Putamen (tissue), 1 donor: ENCODE measurements around the gene NTS.

ENCODE experiments used
- DNase-seq: peaks from one replicate; pipeline ENCODE4 v3.0.0-alpha.2; 2016; ENCODE audit warnings: low spot score

The NTS gene

GRCh38 chr12:85874031-85874461 lies at the start of gene NTS:
TSS of gene NTS (plus strand) at chr12:85874295. CDS start at chr12:85874404, 109 bp downstream.
- no peak for DNase-seq

DNA sequence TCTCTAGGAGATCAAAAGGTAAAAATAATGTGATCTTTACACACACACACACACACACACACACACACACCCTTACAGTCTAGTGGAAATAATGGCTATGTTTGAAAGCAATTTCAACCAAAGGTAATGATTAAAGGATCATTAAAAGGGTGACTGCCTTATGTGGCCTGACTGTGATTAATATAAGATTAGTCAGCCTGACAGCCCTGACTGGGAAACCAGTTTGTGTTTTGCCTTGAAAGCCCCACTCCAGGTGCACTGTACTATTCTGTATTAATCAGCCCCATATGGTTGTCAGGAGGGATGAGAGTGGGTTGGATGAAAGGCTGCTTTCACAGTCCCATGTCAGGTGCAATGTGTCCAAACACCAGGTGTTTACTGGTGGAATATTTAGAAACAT lies 48.3 kb upstream of the NTS start:
- DNase-seq, result no peak

GRCh38 chr12:85828576-85828975 lies 45.5 kb upstream of the NTS start:
- no peak for DNase-seq

DNA sequence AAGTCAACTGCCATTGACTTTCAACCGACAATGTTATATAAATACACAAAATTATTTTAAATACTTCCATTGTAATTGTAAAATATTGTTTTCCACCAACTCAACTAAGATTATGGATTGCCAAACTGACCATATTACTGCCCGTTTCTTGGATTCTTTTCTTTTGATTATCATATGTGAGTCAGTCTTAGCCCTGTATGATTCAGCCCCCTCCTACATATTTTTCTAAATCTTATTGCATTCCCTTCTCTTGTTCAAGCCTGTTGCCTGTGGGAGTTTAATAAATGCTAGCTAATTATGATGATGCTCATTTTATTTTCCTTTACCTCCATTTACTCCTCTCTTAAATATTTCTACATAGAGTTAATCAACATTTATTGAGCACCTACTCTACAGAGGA lies 44.7 kb upstream of the NTS start:
- no peak for DNase-seq

DNA sequence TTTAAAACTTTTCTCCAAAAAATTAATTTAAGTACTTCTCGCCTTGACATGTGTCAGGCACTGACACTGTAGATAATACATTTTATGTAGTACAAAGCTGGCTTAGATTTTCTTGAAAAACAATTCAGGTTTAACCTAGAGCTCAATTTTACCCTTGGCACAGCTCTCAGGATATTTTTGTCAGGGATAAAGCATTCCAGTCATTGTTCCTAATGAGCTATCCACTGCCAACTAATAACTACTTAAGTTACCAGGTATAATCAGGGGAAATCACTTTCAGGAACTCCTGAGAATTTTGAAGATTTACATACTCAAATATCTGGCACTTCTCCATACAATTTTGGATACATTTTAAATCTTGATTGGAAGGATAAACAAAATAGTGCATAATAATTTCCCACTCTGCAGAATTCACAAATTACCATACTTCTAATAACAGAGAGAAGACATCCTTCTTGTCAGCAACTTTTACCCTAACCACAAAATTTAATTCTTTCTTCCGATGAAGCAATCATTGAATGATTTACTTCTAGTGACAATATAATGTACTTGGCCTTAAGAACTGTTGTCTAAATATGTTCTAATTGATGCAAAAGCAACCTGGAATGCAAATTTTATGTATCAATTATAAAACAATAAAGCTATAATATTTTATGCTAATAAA lies 42.6 kb upstream of the NTS start:
- no peak for DNase-seq

- DNase-seq, result no peak
Measured at GRCh38 chr12:85833579-85833978, 40.5 kb upstream of the NTS start.

GRCh38 chr12:85834378-85834777 lies 39.7 kb upstream of the NTS start:
- no peak for DNase-seq

- no peak for DNase-seq
Measured at GRCh38 chr12:85835426-85836196, 38.5 kb upstream of the NTS start.

GRCh38 chr12:85836197-85837090 lies 37.7 kb upstream of the NTS start, which contains the start of gene RASSF9:
TSS of gene RASSF9 (minus strand) at chr12:85836409. CDS start at chr12:85836201, 208 bp downstream.
- no peak for DNase-seq

DNA sequence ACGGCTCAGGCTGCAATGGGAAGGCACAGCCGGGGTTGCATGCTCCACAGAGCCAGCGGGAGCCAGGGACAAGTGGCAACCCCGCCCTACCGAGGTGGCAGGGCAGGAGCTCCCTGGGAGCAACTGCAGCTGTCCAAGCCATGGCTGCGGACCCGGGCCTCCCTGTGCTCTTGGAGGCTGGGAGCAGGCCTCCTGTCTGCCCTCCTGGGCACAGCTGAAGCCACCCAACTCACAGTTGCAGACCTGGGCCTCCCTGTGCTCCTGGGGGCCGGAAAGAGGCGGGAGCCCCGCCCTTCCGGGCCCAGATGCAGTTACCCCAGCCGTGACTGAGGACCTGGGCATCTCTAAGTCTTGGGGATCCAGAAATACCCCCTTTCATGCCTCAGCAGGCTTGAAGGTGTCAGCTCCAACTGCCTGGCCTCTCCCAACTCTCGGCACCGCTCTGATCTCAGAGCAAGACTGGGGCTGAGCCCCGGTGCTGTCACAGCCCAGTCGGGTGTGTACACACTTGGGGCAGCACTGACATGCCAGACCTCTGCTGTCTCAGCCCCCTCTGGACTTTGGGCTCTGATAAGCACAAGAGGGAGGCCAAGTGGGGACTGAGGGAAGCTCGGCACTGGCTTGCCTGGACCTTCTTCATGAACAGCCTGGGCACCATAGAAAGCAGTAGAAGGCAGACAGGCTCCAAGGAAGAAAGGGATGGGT lies 30.3 kb upstream of the NTS start:
- no peak for DNase-seq

DNA sequence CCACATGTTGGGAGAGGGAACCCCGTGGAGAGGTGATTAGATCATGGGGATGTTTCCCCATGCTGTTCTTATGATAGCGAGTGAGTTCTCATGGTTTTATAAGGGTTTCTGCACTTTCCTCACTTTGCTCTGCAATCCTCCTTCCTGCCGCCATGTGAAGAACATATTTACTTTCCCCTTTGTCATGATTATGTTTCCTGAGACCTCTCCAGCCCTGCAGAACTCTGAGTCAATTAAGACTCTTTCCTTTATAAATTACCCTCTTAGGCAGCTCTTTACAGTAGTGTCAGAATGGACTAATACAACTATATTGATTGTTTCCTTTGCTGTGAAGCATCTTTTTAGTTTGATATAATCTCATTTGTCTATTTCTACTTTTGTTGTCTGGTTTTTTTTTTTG lies 24.8 kb upstream of the NTS start:
- no peak for DNase-seq

DNA sequence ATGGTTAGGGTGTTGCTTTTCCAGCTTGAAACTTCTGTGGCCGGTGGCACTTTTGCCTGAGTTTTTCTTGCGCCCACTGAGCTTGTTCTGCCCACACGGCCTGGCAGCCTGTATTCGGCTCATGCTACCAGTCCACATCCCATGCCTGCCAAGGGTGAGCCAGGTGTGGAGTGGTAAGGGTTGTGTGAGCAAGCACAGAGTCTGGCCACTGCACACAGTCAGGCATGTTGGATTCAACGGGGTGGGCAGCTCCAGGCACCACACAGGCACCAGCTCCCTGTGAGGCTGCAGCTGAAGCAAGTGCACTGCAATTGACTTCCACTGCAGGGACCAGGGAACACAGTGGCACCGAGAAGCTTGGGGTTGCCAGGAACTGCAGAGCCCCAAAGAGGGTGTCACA lies 18.8 kb upstream of the NTS start:
- DNase-seq, result no peak

- no peak for DNase-seq
Measured at GRCh38 chr12:85856966-85857365, 17.1 kb upstream of the NTS start.

DNA sequence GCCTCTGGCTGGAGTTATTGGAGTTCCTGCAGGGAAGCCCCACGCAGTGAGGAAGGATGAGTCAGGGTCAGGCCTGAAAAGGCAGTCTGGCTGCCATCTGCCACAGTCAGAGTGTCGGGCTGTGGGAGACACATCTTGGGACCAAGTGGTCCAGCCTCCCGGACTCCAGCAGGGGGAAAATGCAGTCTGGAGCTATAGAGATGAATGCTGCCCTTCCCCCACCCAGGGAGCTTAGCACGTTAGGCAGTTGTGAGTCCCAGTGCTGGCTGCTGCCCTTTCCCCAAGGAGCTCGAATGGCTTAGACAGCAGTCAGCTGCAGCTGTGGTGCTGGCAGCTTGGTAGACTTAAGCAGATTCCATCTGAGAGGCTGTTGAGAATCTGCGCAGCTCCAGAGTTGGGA lies 8.2 kb upstream of the NTS start:
- DNase-seq, result no peak

DNA sequence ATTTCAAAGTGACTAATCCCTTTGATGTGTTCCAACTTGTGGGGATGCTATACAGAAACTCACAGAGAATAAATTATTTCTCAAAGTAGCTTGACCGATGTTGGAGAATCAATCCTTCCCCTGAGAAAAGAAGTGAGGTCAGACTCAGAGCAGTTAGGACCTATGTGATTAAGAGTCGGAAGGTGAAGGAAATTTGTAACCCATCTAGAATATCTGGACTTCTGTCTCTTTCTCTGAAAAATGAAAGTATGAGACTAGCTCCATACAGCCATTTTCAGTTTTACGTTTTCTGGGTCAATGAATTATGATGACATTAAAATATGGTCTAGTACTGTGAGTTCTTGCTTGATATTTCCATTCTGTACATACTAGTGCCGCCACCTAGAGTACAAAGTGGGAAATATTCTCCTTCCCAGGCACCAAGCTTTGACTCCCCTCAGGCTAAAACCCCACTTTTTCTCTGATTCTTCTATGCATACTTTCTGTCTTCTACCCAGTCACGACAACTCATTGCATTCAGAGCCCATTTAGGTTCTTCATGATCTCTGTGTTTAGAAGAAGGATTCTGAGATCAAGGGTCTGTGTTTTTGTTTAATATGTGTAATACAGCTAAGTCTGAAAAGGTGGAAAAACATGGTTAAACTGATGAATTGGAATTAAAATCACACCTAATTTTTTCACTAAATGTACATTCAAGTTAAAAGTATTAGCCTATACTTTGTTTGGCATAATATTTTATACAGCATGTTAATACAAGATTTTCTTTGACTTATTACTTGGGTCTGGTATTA lies 6.9 kb upstream of the NTS start:
- DNase-seq, result peak; percentile 22

DNA sequence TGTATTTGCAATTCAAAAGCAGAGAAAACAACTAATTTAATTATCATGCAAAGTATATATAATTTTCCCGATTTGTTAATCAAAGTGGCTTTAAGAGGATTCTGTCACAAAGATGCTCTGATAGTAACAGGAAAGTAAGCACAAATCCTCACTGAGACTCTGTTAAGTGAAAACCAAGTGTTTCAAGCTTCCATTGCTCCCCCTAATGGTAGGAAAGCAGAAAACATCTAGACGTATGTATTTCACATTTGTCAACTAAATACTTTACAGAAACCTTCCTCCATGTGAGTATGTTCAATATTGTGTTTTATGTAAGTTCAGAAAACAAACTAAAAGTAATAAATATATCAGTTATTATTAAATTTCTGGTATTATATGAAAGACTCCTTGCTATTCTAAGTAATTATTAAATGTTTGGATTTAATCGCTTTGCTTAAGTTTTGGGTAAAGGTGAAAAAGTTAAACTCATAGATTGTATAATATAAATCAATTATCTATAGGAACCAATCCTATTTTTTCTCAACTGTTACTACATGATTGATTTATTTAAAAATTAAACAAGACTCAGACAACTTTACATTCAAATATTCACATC lies 1.5 kb upstream of the NTS start:
- peak; percentile 37 for DNase-seq

DNA sequence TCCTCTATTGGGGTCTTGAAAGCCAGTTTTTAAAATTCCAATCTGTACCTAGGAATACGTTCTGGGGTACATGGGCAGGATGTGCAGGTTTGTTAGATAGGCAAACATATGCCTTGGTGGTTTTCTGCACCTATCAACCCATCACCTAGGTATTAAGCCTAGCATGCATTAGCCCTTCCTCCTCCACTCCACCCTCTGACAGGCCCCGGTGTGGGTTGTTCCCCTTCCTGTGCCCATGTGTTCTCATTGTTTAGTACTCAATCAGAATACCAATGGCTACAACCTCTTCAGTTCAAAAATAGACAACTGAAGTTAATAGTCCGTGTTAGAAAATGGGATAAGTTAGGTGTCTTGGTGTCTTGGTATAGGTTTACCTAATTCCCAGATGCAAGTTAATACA lies 3.4 kb downstream of the NTS start:
- no peak for DNase-seq

DNA sequence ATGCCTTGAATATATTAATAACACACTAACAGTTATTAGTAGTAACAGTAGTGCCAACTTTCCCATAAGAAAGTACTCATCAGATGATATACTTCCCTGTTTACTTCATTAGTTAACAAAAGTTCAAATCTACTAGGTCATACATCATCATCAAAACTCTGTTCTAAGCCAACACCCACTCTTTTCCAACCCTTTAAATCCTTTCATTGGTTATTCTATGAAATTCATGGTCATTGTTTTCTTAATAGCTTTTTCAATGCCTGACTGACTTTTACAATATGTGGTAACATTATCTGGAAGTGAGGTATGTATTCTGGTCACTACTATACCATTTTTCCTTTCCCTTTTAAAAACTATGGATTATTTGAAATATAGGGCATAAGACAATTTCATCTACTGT lies 9.7 kb downstream of the NTS start:
- no peak for DNase-seq

DNA sequence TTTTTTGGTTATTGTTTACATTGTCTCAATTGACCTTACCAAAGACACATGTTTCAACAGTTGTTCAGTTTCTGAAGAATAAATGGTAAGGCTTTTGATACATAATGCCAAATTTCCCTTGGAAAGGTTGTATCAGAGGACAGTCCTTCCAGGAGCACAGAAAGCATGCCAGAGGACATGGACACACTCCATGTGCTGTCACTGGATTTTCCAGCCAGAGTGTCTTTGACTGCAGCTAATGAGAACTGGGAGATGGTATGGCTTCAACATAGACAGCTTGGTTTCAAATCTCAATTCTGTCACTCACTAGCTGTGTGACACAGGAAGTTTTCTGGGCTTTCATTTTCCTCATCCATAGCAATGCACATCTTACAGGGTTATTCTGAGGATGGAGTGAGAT lies 20.6 kb downstream of the NTS start:
- no peak for DNase-seq

- DNase-seq, result no peak
Measured at GRCh38 chr12:85920324-85920947, 46.3 kb downstream of the NTS start.
